Myometrial cell (primary cell): ENCODE data around the gene C10orf71. TPM values are rescaled to one million over a fixed set of nuclear protein-coding genes. Genes with fewer than 3 reads are reported as not detected.

ENCODE experiments used
- total RNA-seq: library from RNA; depleted of rRNA; stranded (reverse); fragments of >200 nt; gene quantifications from 2 replicates; pipeline ENCODE4 v1.2.3, GENCODE V29; 2015

Gene C10orf71
- total RNA-seq: not detected in 2 replicates

GRCh38 chr10:49298983-49299815 is at the start of gene C10orf71:
C10orf71 (plus strand) TSS chr10:49299170; CDS start chr10:49322546, 23,376 bp downstream.

Other genes starting within 250 kb of the C10orf71 start
- gene VSTM4, start 183.6 kb upstream of the C10orf71 start, total RNA-seq: under 0.01 and 0.18 TPM in 2 replicates
- not detected in 2 replicates for gene FAM170B, start 165.1 kb upstream of the C10orf71 start, total RNA-seq
- not detected in 2 replicates for gene TMEM273, start 110.8 kb upstream of the C10orf71 start, total RNA-seq
- not detected in 2 replicates for gene DRGX, start 96.9 kb downstream of the C10orf71 start, total RNA-seq
- gene ERCC6, start 240.0 kb downstream of the C10orf71 start, total RNA-seq: 7.4 and 9.2 TPM in 2 replicates